ENCODE measurements around the gene C1QTNF5. TPM values are rescaled to one million over a fixed set of nuclear protein-coding genes. Genes with fewer than 3 reads are reported as not detected.

Gene C1QTNF5
- total RNA-seq, 1 donor from 2014 or later = 4.0 TPM

DNA sequence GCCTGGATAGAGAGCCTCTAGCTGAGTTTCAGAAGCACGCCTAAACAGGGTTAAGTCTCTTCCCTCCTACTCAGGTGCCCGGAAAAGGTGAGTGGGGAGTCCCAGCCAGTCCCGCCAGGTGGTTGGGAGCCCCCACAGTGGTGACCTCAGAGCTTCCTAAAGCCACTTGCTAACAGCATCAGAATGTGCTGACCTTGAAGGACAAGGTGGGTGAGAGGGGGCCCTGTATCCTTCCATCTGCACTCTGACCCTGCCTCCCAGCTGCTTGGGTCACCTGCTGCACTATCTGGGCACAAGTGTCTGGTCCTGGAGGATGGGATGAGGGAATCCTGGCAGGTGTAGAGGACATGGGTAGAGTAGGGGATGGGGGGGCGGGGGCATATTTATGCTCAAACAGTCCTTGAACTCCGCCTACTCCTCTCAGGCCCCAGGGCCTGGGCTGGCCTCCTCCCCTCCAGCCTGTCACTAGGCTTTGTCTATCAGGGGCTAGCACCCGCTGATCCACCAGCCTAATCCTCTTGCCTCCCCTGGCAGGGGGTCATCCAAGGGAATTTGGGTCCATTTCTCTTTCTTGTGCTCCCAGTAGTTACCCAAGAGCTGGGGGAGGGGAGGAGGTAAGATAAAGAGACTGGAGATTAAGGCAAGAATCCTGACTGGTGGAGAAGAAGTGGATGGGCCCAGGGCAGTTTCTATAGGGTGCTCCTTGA lies 37.4 kb upstream of the C1QTNF5 start:
- H3K27ac Mint-ChIP-seq = no peak overlapping the region
- no peaks in the 10 kb centered on the region for H3K9me3 Mint-ChIP-seq
- H3K27me3 Mint-ChIP-seq = peaks cover 7% of the 10 kb centered on the region
- no peak overlapping the region for H3K4me3 Mint-ChIP-seq
- TF ChIP-seq CTCF (conservative IDR thresholded peaks at IDR 0.05) = no peak
- peaks cover 27% of the 10 kb centered on the region for H3K4me1 Mint-ChIP-seq (ENCODE audit: unreplicated experiment)
- DNase-seq (ENCODE audit: extremely low spot score, unreplicated experiment) = peak; percentile 58
- H3K36me3 Mint-ChIP-seq = no peaks in the 10 kb centered on the region

GRCh38 chr11:119377112-119377901 lies 36.6 kb upstream of the C1QTNF5 start:
- Mint-ChIP-seq H3K36me3 (no peaks in the 10 kb centered on the region), H3K4me1 (ENCODE audit: unreplicated experiment) (peaks cover 27% of the 10 kb centered on the region), H3K9me3 (no peaks in the 10 kb centered on the region), H3K4me3 (no peak overlapping the region), H3K27ac (no peak overlapping the region), H3K27me3 (peaks cover 7% of the 10 kb centered on the region)
- peak; percentile 50 for DNase-seq (ENCODE audit: extremely low spot score, unreplicated experiment)
- no peak for TF ChIP-seq CTCF (conservative IDR thresholded peaks at IDR 0.05)

DNA sequence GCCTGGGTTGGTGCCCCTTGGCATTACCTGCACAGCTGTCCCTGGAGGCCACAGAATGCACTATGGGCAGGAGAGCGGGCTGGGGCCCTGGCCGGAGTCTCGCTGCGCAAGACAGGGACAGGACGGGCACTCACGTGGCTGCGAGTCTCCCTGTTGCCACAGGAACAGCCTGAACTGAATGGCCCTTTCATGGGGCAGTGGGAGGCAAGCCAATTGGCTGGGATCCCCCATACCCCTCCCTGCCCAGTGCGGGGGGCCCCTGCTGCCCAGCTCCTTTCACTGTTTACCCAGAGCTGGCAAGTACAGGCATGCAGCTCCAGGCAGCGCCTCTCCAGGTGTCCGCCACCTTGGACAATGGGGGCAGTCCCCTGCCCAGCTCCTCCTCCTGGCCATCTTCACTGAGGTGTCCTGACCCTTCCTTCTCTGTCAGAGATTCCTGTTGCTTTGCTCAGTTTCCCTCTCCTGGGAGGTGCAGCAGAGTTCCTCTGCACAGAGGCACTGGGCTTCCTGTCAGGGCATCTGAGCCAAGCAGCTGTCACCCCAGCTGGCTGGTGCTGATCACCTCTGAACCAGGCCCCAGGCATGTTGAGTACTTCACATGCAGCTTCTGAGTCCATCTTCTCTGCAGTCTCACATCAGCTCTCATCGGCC lies 35.6 kb upstream of the C1QTNF5 start:
- H3K4me3 Mint-ChIP-seq = no peak overlapping the region
- TF ChIP-seq CTCF (conservative IDR thresholded peaks at IDR 0.05) = no peak
- H3K27ac Mint-ChIP-seq = no peak overlapping the region
- peaks cover 36% of the 10 kb centered on the region for H3K4me1 Mint-ChIP-seq (ENCODE audit: unreplicated experiment)
- DNase-seq (ENCODE audit: extremely low spot score, unreplicated experiment) = peak; percentile 72
- H3K27me3 Mint-ChIP-seq = peaks cover 7% of the 10 kb centered on the region
- no peaks in the 10 kb centered on the region for H3K9me3 Mint-ChIP-seq
- H3K36me3 Mint-ChIP-seq = no peaks in the 10 kb centered on the region

- Mint-ChIP-seq H3K4me3 (no peak overlapping the region), H3K4me1 (ENCODE audit: unreplicated experiment) (peaks cover 44% of the 10 kb centered on the region)
Measured at GRCh38 chr11:119375337-119376196, 34.9 kb upstream of the C1QTNF5 start.

More at GRCh38 chr11:119375337-119376196, 34.9 kb upstream of the C1QTNF5 start:
- H3K36me3 Mint-ChIP-seq = no peaks in the 10 kb centered on the region
- TF ChIP-seq CTCF (conservative IDR thresholded peaks at IDR 0.05) = no peak
- no peaks in the 10 kb centered on the region for H3K9me3 Mint-ChIP-seq
- peaks cover 5% of the 10 kb centered on the region for H3K27me3 Mint-ChIP-seq
- no peak overlapping the region for H3K27ac Mint-ChIP-seq
- no peak for DNase-seq (ENCODE audit: extremely low spot score, unreplicated experiment)

Data from type B pancreatic cell (in vitro differentiated cells).